ENCODE data around the gene CCK.

GRCh38 chr3:42266085-42266484 is at the start of gene CCK:
- TF ChIP-seq CTCF (IDR thresholded peaks at IDR 0.05) = no peak
- TF ChIP-seq EP300 (IDR thresholded peaks at IDR 0.05) = no peak
- no peak for TF ChIP-seq MAFK (IDR thresholded peaks at IDR 0.05; ENCODE audit: partially characterized antibody)
- no peak for TF ChIP-seq FOSB (CRISPR knock-in tag; IDR thresholded peaks at IDR 0.05)
- no peak for TF ChIP-seq HES2 (IDR thresholded peaks at IDR 0.05)
- no peak for TF ChIP-seq NR3C1 (IDR thresholded peaks at IDR 0.05)
- TF ChIP-seq POLR2A (IDR thresholded peaks at IDR 0.05; ENCODE audit: low read length) = no peak
- TF ChIP-seq RAD21 (conservative IDR thresholded peaks at IDR 0.05 in 1 of 2, IDR thresholded peaks at IDR 0.05 in 1 of 2) = no peak
- TF ChIP-seq BCL3 (IDR thresholded peaks at IDR 0.05) = no peak
- TF ChIP-seq KDM5A (IDR thresholded peaks at IDR 0.05) = no peak
- TF ChIP-seq SREBF2 (IDR thresholded peaks at IDR 0.05) = no peak

All from A549 (cell line).